NOMO-1 treated with DMSO at 0.1 percent for 48 hours (cell line): ENCODE results near the gene CLINT1.
A peak's percentile ranks its signal among the peaks of the same experiment; 100 is the strongest.

Source experiments
- DNase-seq: peaks from one replicate; lab custom pipeline; 2025; ENCODE audit not compliant: unreplicated experiment; lab: John Stamatoyannopoulos, UW

CLINT1 gene

DNA sequence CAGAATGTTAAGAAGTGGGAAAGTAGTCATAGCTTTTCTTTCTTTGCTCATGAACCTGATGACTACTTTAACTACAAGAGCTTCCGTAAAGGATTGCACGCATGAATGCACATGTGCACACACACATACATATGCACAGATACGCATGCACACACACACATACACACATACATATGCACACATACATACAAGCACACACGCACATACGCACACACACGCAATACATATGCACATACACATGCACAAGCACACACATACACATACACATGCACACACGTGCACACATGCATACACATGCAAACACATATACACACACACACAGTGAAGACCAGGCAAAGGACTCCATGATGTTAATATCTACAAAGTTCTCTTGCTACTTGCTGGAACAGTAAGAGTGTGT, 92.5 kb downstream of the CLINT1 start:
- DNase-seq: no peak

DNA sequence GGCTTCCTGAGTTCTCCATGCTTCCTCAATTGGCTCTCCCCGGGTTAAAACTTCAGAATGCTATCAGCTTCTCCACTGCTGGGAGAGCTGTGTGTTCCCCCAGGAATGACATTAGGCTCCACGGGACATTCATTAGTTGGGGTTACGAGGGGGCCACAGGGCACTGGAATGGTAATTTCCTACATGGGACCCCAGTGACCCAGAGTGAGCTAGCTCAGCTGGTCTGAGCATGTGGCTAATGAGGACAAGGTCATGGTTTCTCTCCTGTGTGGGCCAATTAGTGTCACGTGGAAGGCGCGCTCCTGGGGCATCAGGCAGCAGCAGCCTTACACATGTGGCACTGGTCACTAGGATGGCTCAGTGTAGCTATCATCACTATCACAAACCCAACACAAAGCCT, 94.4 kb downstream of the CLINT1 start:
- no peak for DNase-seq

DNA sequence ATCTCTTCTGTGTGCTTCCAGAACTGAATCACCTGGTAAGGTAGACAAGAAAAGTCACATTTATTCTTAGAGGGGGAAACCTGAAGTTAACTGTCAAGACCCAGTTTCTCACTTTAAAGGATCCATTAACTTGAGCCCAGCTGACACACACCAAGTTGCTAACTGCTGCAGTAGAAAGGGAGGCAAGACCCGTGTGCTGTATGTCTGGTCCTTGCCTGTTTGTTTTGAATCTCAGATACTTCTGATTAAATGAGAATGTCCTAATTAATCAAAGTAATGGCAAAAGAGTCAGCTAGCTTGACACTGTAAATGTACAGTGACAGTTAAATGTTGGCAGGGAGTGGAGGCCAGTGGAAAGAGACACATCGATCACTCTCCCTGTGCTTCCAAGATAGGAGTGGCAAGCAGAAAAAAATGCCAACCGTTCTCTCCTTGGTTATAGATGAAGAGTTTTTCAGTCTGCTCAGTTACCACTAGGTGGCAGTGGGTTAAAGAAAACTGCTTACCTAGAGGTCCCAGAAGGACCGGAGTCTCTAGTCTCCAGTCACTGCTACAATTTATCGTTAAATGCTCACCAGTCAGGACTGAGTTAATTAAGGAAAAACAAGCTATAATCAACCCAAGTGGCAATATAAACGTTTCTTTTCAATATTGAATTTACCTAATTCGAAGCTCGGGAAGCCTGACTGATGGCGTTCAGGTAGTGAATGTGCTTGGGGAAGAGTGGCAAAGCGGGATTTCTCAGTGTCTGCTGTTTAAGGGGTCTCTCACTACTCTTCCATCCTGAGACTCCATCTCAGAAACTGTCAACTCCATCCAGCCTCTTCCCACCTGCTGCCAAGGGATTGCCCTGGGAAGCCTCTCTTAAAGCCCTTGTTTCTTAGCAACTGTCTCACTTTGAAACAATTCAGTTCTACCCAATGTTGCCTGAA, 97.0 kb downstream of the CLINT1 start:
- DNase-seq: peak; percentile 46

DNA sequence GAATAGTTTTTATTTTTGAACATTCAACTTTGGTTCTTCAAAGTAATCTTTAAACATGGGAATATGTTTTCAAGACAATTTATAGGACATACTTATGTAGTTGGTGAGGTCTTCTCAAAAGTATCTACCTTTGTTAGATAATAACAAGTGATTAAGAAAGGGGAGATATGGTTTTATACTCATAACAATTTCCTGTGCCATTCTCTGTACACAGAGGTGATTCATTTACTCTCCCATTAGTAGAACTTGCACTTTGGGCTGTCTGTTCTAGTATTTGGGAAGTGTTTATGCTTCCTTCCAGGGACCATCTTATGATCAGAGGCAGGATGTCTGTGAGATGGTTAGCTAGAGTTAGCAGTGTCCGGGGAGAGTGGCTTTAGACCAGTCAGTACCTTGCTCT, 100.2 kb downstream of the CLINT1 start:
- DNase-seq: no peak

DNA sequence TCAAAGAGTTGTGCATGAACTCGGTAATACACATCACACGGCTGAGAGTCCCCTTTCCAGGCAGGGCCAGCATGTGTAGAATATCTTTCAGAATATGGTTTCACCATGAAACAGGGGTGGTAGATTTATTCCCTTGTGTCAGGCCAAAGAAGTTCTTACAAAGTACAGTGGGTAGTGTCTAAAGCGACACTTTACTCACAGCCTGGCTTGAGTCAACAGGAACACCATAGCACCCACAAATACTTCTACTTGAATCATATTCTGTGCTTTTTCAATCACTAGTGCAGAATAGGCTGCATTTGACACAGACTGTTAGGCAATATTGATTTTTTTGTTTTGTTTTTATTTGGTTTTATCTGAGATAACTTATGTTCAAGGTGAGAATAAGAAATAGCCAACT, 102.8 kb downstream of the CLINT1 start:
- DNase-seq: no peak

DNA sequence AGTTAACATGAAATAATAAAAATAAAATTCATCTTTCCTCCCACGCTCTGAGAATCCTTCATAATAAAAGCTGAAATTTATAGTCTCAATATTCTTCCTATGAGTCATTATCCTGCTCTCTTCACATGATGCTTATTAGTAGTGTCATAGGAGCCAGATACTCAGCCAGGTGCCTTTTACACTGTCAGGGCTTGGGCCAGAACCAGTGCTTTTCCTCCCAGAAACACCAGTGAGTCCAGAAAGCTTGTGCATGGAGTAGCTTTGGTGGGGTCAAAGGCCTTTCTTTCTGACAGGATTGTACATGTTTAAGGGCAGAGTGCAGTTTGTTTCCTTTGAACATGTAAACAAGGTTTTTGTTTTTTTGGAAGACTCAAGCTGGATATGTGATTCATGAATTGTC, 108.6 kb downstream of the CLINT1 start:
- no peak for DNase-seq

DNA sequence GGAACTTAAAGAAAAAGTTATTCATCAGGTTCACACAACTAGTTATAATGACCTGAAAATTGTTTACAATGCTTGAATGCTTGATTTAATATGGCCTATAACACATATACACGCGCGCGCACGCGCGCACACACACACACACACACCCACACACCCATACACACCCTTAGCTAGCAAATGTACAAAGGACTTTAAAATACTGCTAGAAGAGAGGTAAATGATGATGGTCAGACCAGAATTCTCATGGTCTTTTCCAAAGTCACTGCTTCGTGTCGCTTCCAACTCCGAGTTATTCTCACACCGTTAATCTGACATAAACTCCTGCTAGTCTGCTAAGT, 109.5 kb downstream of the CLINT1 start:
- DNase-seq: no peak

DNA sequence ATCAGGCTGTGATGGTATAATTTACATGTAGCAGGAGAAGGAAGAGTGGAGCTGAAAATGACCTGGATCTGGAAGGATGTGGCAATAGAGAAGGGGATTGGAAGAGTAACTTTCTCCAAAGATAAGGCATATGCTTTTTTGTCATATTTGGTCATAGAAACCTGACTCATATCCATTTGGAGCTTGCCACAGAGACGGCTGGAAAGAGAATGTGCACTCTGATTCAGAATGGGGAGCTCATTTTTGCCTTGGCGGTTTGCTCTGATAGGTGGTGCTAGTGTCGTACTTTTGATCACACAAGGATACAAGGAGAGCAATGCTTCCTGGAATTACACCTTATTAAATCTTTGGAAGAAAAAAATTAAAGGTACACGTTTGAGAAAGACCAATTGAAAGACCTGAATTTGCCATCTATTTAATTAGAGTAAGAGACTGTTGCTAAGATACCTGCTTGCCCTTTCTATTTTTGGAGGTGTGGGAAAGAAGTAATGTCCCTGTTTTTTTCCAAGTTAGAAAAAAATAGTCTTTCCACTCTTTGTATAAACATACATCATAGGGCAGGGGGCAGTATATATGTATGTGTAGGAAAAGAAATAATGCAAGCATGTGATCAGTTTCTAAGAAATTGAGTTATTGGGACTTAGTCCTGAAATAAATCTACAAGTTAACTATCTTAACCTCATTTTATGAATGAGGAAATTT, 110.0 kb downstream of the CLINT1 start:
- no peak for DNase-seq

DNA sequence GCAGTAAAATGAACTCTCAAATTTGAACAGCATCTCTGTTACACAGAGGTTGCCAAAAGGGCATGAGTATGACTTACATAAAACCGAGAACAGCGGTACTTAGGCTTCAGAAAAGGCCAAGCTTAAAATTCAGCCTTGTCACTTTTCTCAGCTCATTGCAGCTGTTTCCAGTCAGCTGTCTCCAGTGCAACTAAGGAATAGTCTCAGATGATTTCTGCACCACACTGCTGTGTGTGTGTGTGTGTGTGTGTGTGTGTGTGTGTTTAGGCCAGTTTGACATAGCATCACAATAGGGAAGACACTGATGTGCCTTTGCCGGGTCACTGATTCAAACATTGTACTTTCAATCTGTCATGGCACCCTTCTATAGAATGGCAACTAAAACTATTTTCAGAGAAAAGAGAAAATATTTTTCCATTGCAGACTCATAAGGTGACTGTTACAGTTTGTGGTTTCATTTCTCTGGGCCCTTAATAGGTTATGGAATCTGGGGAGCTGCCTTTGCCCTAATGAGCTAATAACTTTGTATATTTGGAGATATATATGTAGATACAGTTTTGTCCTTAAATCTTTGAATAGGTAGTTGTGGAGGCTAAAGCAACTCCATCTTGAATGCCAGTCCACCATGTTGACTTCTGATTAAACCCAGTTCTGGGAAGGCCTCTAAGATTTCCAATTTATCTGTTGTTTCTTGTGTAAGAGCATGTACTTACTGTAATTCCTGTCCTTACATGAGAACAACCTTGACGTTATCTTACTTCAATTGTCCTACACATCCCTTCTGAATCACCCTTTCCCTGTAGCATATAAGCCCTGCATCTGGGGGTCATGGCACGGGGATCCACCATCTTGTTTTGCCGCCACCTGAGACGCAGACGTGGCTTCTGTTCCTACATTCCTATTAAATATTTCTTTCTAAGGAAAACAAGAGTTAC, 110.9 kb downstream of the CLINT1 start:
- no peak for DNase-seq

DNA sequence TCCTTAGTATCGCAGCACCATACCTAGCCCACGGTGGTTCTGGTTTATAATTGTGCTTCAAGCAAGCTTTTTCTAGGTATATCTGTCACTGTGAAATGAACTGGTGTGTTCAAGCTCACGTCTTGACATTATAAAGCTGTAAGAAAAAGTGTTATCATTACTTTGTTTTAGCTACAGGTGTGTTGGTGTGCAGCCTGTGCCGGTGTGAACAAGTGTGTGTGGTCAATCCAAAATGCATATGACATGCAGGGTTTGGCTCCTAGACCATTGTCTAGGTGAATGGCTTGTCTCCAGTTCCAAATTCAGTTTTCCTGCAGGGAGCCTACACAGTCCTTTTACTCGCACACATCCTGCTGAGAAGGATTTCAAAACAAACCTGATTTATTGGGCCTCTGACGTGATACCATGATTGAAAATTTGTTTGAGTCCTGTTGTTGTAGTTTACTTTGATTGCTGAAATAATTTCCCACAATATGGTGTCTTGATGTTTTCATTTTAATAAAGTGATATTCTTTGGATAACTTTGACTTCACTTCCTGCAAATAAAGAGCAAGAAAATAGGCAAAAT, 111.7 kb downstream of the CLINT1 start:
- DNase-seq: no peak

DNA sequence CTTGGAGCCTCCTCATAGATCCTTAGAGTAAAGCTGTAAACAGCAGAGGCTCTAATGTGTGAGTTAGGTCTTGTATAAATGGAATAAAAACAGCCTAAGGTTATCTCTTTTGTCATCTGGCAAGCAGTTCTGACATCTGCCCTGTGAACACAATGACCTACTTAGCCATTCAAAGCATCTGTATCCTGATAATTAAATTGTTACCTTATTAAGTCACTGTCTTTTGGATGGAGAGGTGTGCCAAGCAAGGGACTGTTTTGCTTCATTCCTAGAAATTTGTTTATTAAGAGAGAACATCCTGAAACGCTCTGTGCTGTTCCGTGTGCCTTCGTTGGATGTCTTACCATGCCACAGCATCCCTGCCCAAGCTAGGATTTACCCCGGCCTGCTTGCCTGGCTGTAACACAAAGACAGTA, 113.9 kb downstream of the CLINT1 start:
- DNase-seq: no peak

DNA sequence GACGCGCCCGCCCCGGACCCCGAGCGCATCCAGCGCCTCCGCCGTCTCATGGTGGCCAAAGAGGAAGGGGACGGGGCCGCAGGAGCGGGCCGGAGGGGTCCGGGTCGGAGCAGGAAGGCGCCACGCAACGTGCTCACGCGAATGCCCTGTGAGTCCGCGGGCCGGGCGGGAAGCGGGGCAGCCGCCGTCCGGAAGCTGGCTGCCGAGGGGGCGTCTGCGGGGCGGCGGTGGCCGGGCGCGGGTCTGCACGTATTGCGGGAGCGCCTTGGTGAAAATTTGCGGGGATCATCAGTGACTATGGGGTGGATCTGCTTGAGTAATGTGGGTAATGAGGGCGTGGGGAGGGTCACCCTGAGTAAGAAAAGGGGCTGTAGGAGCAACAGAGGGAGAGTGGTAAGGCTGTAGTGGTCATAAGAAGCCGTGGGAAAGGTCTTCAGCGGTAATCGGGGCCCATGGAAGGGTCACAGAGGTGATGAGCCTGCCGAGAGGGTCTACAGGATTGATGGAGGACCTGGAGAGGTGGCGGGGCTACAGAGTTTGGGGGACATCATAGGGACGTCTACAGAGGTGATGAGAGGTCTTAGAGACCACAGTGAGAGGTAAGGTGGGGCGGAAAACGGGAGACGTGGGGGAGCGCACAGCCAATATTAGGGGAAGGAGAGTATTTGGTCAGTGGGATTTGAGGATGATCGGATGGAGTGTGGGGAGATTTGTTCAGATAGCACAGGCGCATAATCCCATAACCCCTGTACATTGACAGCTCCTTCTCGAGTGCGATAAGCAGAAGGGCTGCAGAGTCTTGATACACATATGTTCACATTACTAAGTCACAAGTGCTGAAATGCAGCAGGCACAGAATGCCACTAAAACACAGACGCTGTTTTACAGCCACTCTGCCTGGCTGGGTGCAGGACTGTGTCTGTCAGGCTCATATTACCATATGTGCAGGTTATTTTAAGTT, 114.6 kb downstream of the CLINT1 start:
- DNase-seq: no peak

DNA sequence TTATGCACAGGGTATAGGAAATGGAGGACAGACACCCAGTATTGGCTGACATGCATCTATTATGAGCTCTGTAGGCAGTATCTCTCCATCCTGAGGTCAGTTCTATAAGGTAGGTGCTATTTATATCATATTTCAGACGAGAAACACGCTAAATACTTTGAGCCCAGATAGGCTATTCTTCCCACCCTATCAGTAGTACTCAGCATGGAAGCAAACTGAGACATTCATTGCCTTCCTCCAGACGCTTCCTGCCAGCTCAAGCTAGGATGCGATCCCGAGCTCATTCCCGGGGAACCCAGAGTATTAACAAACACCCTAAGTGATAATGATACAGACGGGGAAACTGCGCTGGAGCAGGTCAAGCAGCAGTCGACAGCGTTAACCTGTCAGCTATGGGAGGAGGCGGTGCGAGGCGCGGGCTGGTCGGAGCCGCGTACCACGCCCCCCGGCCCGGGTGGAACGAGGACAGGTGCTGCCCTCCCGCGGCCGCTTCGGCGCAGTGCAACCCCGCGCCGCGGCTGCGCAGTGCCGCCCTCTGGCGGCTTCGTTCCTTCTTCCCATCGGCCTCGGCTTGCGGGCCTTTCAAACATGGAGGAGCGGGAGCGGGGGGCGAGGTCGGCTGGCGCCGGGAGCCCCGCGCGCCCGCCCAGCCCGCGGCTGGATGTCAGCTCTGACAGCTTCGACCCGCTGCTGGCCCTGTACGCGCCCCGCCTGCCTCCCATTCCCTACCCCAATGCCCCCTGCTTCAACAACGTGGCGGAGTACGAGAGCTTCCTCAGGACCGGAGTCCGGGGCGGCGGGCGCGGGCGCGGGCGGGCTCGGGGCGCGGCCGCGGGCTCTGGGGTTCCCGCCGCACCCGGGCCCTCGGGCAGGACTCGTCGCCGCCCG, 115.5 kb downstream of the CLINT1 start, which contains the start of gene LSM11:
Gene LSM11 (plus strand): TSS at position 550 of the 888 bp plus-strand sequence. CDS start 39 bp downstream, at position 589.
- peak; percentile 81 for DNase-seq

DNA sequence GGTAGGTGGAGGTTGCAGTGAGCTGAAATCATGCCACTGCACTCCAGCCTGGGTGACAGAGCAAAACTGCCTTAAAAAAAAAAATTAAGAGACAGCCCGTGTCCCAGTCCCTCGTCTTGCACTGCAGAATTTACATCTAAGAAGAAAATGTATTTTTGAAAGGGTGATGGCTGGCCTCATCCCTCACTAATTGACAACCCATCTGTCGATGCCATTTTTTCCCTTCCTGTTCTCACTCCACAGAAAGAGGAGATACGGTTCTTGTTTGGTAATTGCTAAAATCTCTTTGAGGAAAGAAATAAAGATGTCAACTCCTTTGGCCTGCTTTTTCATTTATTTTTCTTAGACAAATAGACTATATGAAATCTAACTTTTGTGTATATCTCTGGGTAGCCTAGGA, 117.8 kb downstream of the CLINT1 start:
- no peak for DNase-seq

DNA sequence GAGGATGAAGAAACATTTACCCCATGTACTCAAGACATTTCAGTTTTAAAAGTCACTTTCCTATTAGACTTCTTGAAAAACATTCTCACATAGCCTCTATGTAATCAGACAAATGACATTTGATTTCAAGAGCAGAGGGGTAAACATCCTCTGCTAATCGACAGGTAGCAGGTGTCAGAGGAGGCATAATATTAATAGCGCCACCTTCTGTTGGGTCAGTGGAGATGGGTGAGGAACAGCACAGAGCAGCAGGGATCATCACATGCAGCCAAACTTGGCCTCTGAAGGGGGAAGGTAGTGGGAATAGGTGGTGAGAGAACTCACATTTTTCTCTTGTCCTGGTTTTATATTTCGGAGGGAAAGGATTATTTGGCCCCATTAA, 118.7 kb downstream of the CLINT1 start:
- DNase-seq: no peak

DNA sequence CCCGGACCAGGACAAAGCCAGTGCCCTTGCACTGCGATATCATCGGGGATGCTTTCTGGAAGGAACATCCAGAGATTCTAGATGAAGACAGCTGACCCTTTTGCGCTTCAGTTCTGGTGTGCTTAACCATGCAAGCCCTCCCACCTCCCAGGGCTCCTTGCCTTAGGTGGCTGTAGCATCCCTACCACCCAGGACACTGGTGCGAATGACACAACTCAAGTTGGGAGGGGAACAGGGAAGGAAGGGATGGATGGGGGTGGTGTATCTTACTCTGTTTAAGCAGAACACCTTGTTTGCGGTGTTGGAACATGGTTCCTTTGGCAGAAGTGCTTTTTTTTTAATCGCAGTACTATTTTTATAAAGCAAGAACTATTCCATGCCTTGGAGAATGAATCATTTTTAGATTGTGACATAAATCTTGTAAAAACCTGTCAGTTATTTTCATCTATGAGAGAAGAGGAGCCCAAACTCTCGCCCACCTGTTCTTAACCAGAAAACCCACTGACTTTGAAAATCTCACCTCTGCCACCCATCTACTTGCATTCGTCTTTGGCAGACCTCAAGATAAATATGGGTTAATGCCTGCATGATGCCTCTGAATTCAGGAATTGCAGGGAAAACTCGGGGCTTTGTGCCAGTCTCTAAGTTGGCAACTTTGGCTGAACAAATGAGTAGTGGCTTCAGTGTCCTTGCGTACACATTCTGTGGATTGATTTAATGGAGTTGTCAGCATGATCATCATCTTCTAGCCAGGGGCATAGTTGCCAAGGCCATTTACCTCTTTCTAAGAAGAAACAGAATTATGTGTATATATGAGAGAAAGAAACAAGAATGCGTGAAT, 119.3 kb downstream of the CLINT1 start:
- DNase-seq: no peak

DNA sequence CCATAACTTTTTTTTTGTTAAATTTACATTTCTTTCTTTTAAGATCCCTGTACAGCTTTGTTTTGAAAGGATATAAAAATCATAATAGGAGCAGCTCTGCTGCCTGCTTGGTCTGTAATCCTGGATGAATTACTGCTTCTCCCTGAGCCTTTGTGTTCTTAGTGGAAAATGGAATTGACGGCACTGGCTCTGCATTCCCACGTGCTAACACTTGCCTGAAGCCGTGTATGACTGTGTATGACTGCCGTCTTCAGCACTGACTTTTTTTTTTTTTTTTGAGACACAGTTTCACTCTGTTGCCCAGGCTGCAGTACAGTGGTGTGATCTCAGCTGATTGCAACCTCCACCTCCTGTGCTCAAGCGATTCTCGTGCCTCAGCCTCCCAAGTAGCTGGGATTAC, 123.0 kb downstream of the CLINT1 start:
- DNase-seq: no peak
